ENCODE measurements around the gene CNNM2.
"Not testable (repeated sequence)": the region's sequence is repeated elsewhere in the genome, so short reads cannot be mapped to it uniquely, and the experiment has no call there.

CNNM2 gene

GRCh38 chr10:102926842-102927241 is 8.7 kb downstream of the CNNM2 start:
- DNase-seq (ENCODE audit: low read depth in 2 of 2, low spot score in 1 of 2), result no peak

- DNase-seq (ENCODE audit: low read depth in 2 of 2, low spot score in 1 of 2), result no peak
Measured at GRCh38 chr10:102927311-102928010, 9.4 kb downstream of the CNNM2 start.

GRCh38 chr10:102928442-102928841 is 10.3 kb downstream of the CNNM2 start:
- not testable (repeated sequence) for DNase-seq (ENCODE audit: low read depth in 2 of 2, low spot score in 1 of 2)

- DNase-seq (ENCODE audit: low read depth in 2 of 2, low spot score in 1 of 2), result no peak
Measured at GRCh38 chr10:102930720-102931119, 12.6 kb downstream of the CNNM2 start.

- DNase-seq (ENCODE audit: low read depth in 2 of 2, low spot score in 1 of 2), result no peak
Measured at GRCh38 chr10:102931643-102932042, 13.5 kb downstream of the CNNM2 start.

GRCh38 chr10:102935505-102935904 is 17.4 kb downstream of the CNNM2 start:
- no peak for DNase-seq (ENCODE audit: low read depth in 2 of 2, low spot score in 1 of 2)

GRCh38 chr10:102935939-102936605 is 18.0 kb downstream of the CNNM2 start:
- DNase-seq (ENCODE audit: low read depth in 2 of 2, low spot score in 1 of 2), result no peak

- DNase-seq (ENCODE audit: low read depth in 2 of 2, low spot score in 1 of 2), result no peak
Measured at GRCh38 chr10:102941401-102941800, 23.3 kb downstream of the CNNM2 start.

GRCh38 chr10:102945449-102945848 is 27.4 kb downstream of the CNNM2 start:
- no peak for DNase-seq (ENCODE audit: low read depth in 2 of 2, low spot score in 1 of 2)

GRCh38 chr10:102945962-102946361 is 27.9 kb downstream of the CNNM2 start:
- no peak for DNase-seq (ENCODE audit: low read depth in 2 of 2, low spot score in 1 of 2)

GRCh38 chr10:102946992-102947391 is 28.9 kb downstream of the CNNM2 start:
- DNase-seq (ENCODE audit: low read depth in 2 of 2, low spot score in 1 of 2), result no peak

GRCh38 chr10:102948176-102948575 is 30.1 kb downstream of the CNNM2 start:
- DNase-seq (ENCODE audit: low read depth in 2 of 2, low spot score in 1 of 2), result no peak

- DNase-seq (ENCODE audit: low read depth in 2 of 2, low spot score in 1 of 2), result no peak
Measured at GRCh38 chr10:102948786-102949185, 30.7 kb downstream of the CNNM2 start.

GRCh38 chr10:102949916-102950315 is 31.8 kb downstream of the CNNM2 start:
- DNase-seq (ENCODE audit: low read depth in 2 of 2, low spot score in 1 of 2), result no peak

GRCh38 chr10:102951316-102951715 is 33.2 kb downstream of the CNNM2 start:
- DNase-seq (ENCODE audit: low read depth in 2 of 2, low spot score in 1 of 2), result no peak

- no peak for DNase-seq (ENCODE audit: low read depth in 2 of 2, low spot score in 1 of 2)
Measured at GRCh38 chr10:102959360-102959759, 41.3 kb downstream of the CNNM2 start.

- DNase-seq (ENCODE audit: low read depth in 2 of 2, low spot score in 1 of 2), result no peak
Measured at GRCh38 chr10:102960157-102960556, 42.1 kb downstream of the CNNM2 start.

GRCh38 chr10:102962267-102962666 is 44.2 kb downstream of the CNNM2 start:
- DNase-seq (ENCODE audit: low read depth in 2 of 2, low spot score in 1 of 2), result no peak

GRCh38 chr10:102962951-102963755 is 45.1 kb downstream of the CNNM2 start:
- no peak for DNase-seq (ENCODE audit: low read depth in 2 of 2, low spot score in 1 of 2)

- no peak for DNase-seq (ENCODE audit: low read depth in 2 of 2, low spot score in 1 of 2)
Measured at GRCh38 chr10:102963756-102964025, 45.6 kb downstream of the CNNM2 start.

- DNase-seq (ENCODE audit: low read depth in 2 of 2, low spot score in 1 of 2), result not testable (repeated sequence)
Measured at GRCh38 chr10:102964064-102964463, 46.0 kb downstream of the CNNM2 start.

GRCh38 chr10:102964713-102965112 is 46.6 kb downstream of the CNNM2 start:
- no peak for DNase-seq (ENCODE audit: low read depth in 2 of 2, low spot score in 1 of 2)
